CD4-positive, alpha-beta T cell treated with Interleukin-4 for 4 hours (primary cell): ENCODE results near the gene VGLL4.
"Not testable (repeated sequence)": the region's sequence is repeated elsewhere in the genome, so short reads cannot be mapped to it uniquely, and the experiment has no call there.

Experiments used
- DNase-seq: peaks from one replicate; pipeline ENCODE4 v3.0.0-alpha.2; 2020

Gene VGLL4

GRCh38 chr3:11582191-11582968 lies 61.3 kb downstream of the VGLL4 start:
- no peak for DNase-seq

GRCh38 chr3:11581237-11582190 lies 62.2 kb downstream of the VGLL4 start:
- no peak for DNase-seq

- DNase-seq = no peak
Measured at GRCh38 chr3:11580645-11581044, 63.1 kb downstream of the VGLL4 start.

GRCh38 chr3:11578169-11578568 lies 65.5 kb downstream of the VGLL4 start:
- no peak for DNase-seq

GRCh38 chr3:11576453-11576852 lies 67.3 kb downstream of the VGLL4 start:
- DNase-seq = no peak

GRCh38 chr3:11575677-11576076 lies 68.0 kb downstream of the VGLL4 start:
- DNase-seq = no peak

- no peak for DNase-seq
Measured at GRCh38 chr3:11574981-11575669, 68.6 kb downstream of the VGLL4 start.

- DNase-seq = not testable (repeated sequence)
Measured at GRCh38 chr3:11572660-11573059, 71.1 kb downstream of the VGLL4 start.

- DNase-seq = no peak
Measured at GRCh38 chr3:11570789-11571495, 72.8 kb downstream of the VGLL4 start.

- no peak for DNase-seq
Measured at GRCh38 chr3:11570251-11570650, 73.5 kb downstream of the VGLL4 start.

- DNase-seq = no peak
Measured at GRCh38 chr3:11569156-11569741, 74.5 kb downstream of the VGLL4 start.

- no peak for DNase-seq
Measured at GRCh38 chr3:11568503-11569155, 75.1 kb downstream of the VGLL4 start.

GRCh38 chr3:11567516-11568467 lies 75.9 kb downstream of the VGLL4 start:
- no peak for DNase-seq

- DNase-seq = no peak
Measured at GRCh38 chr3:11566916-11567315, 76.8 kb downstream of the VGLL4 start.

GRCh38 chr3:11566478-11566877 lies 77.2 kb downstream of the VGLL4 start:
- no peak for DNase-seq

GRCh38 chr3:11565932-11566331 lies 77.8 kb downstream of the VGLL4 start:
- no peak for DNase-seq

GRCh38 chr3:11565492-11565891 lies 78.2 kb downstream of the VGLL4 start:
- DNase-seq = no peak

- no peak for DNase-seq
Measured at GRCh38 chr3:11565072-11565471, 78.6 kb downstream of the VGLL4 start.

GRCh38 chr3:11564577-11565001 lies 79.1 kb downstream of the VGLL4 start:
- no peak for DNase-seq

- DNase-seq = no peak
Measured at GRCh38 chr3:11563865-11564185, 79.9 kb downstream of the VGLL4 start.
